GM10248 (cell line): ENCODE measurements around the gene GKN2.

Experiments
- CTCF ChIA-PET: fragments of 300-600 bp; sonication (Branson Sonifier 250); formaldehyde crosslinking; extraction: SDS; loops from one replicate; lab custom pipeline; 2021; ENCODE audit warnings: antibody characterized with exemption; lab: Yijun Ruan, JAX
- POLR2A ChIA-PET: fragments of 350-650 bp; sonication (Branson Sonifier 250); formaldehyde crosslinking; extraction: SDS; loops from one replicate; lab custom pipeline; 2020; ENCODE audit warnings: antibody characterized with exemption; lab: Yijun Ruan, JAX
- DNase-seq: peaks from one replicate; pipeline ENCODE4 v3.0.0; 2012; ENCODE audit errors: extremely low spot score
- CTCF ChIP-seq: IDR thresholded peaks from 2 replicates; pipeline ENCODE4 v1.5.1; 2012; ENCODE audit warnings: mild to moderate bottlenecking, low read depth; ENCODE audit errors: extremely low read depth, missing control alignments, control extremely low read depth

GKN2 gene

GRCh38 chr2:68952887-68953521, at the start of gene GKN2:
Gene GKN2, minus strand, starts transcription at chr2:68952893. Its CDS starts 32 bp downstream, at chr2:68952861.
- no peak for TF ChIP-seq CTCF
- ChIA-PET POLR2A (no interaction called here), CTCF (interaction anchor here (1.9 to 4.5 kb wide), 3 partner anchors 10 to 487 kb away, joined by 5 to 45 read pairs (median 7); partner anchors contain the start of gene FBXO48)
- DNase-seq, result no peak

- ChIA-PET POLR2A (no interaction called here), CTCF (interaction anchor here (1.2 kb wide), 1 partner anchor 9 kb away, joined by 4 read pairs; no protein-coding TSS in a partner anchor)
- DNase-seq, result no peak
- TF ChIP-seq CTCF, result no peak
These were observed 49.2 kb upstream of the GKN2 start for GRCh38 chr2:69001879-69002278.

GRCh38 chr2:68997401-68997800, 44.7 kb upstream of the GKN2 start:
- DNase-seq, result no peak
- ChIA-PET POLR2A (no interaction called here), CTCF (no interaction called here)
- no peak for TF ChIP-seq CTCF

- POLR2A ChIA-PET, result no interaction called here
- TF ChIP-seq CTCF, result no peak
- CTCF ChIA-PET, result interaction anchor here (0.8 to 1.2 kb wide), 2 partner anchors 21 to 31 kb away, joined by 3 read pairs; no protein-coding TSS in a partner anchor
- DNase-seq, result no peak
These were observed 43.2 kb upstream of the GKN2 start for GRCh38 chr2:68995916-68996315.

GRCh38 chr2:68994864-68995263, 42.2 kb upstream of the GKN2 start:
- CTCF ChIA-PET, result interaction anchor here (0.8 to 1.2 kb wide), 2 partner anchors 20 to 32 kb away, joined by 3 read pairs; no protein-coding TSS in a partner anchor
- POLR2A ChIA-PET, result no interaction called here
- no peak for TF ChIP-seq CTCF
- no peak for DNase-seq

- CTCF ChIA-PET, result interaction anchor here (1.0 to 1.2 kb wide), 3 partner anchors 17 to 50 kb away, joined by 3 to 4 read pairs (median 3); partner anchors contain the start of gene ANTXR1
- no peak for DNase-seq
- POLR2A ChIA-PET, result no interaction called here
- no peak for TF ChIP-seq CTCF
These were observed 41.0 kb upstream of the GKN2 start for GRCh38 chr2:68993660-68994059.
